Measurements from ENCODE around the gene INHBB.
A peak's percentile ranks its signal among the peaks of the same experiment; 100 is the strongest.

Gene INHBB

GRCh38 chr2:120343433-120344105 lies 2.4 kb upstream of the INHBB start:
- DNase-seq, result peak; percentile 33

DNA sequence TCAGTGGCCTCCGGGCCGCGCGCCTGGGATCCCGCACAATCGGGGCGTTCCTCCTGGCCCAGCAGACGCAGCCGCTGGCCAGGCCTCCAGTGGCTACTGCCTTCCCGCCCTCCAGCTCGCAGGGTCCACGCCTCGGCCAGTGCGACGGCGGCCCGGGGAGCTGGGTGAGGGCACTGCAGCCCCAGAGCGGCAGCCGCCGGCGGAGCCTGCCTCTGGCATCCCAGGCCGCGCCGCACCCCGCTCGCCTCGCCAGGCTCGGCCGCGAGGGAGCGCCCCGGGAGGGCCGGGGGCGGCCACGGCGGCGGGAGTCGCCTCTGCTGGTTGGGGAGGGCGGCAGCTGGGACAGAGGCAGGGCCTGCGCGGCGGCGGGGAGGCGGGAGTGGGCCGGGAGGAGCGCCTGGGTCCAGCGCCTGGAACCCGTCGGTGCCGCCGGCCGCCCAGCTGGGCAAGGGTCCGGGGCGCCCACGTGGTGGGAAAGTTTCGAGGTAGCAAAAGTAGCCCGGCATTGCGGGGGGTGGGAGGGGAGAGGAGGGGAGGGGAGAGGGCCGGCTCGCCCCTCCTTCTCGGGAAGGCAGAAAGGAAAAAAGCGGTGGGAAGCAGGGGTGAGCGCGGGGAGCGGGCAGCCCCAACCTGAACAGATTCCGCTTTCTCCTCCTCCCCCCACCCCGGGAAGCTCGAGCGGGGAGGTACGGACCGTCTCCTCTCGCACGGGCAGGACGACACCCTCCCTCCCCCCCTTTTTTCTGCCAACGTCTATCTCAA lies 1.5 kb upstream of the INHBB start:
- DNase-seq, result no peak

DNA sequence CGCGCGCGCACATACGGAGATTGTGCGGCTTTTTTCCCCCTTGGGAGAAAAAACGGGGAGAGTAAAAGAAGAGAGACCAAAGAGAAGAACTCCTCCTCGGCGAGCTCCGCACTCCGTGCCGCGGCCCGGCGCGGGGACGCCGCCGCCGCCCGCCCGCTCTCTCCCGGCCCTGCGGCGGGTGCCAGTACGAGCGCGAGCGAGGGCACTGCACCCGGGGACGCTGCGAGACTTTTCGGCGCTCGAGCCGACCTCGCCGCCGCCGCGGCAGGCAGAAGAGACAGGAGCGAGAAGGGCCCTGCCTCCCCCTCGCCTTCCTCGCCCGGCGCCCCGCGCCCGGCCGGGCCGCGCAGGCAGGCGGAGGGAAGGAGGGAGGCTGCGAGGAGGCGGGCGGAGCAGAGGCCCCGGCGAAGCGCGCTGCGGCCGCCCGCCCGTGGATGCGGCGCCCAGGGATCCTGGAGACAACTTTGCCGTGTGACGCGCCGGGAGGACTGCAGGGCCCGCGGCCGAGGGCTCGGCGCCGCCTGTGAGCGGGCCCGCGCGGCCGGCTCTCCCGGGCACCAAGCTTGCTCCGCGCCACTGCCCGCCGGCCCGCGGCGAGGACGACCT lies 857 bp upstream of the INHBB start:
- DNase-seq, result no peak

DNA sequence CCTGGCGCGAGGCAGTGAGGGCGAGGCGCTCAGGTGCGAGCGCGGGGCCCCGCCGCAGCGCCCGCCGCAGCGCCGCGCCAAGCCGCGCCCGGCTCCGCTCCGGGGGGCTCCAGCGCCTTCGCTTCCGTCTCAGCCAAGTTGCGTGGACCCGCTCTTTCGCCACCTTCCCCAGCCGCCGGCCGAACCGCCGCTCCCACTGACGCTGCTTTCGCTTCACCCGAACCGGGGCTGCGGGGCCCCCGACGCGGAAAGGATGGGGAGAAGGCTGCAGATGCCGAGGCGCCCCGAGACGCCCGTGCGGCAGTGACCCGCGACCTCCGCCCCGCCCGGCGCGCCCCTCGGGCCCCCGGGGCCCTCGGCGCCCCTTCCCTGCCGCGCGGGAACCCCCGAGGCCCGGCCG lies 328 bp upstream of the INHBB start:
- DNase-seq, result no peak

DNA sequence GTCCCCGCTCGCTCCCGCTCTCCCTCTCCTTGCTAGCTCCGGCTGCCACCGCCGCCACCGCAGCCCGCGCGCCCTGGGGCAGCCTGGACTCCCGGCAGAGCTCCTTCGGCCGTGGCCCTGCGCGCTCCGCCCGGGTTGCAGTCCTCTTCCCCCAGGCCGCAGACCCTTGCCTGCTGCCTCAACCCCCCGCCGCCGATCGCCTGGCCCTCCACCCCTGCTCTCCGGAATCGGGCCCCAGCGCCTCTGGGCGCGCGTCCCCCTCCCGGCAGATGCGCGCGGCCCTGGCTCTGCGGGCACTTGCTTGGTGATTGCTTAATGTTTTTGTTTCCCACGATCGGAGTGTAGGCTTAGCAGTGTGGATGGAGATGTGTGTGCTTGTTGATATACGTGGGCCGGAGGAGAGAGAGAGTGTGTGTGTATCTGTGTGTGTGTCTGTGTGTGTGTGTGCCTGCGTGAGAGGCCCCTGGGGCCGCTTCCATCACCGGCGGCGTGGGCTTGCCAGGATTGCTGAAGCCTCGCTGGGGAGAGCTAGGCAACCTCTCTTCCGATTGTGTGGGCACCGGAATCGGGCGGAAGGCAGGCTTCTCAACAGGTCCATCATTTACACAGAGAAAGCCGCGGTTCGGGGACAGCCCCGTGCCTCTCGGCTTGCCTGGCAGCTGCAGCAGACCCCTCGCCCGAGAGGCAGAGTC lies 877 bp downstream of the INHBB start:
- DNase-seq, result no peak

GRCh38 chr2:120347396-120348060 lies 1.6 kb downstream of the INHBB start:
- DNase-seq, result no peak

DNA sequence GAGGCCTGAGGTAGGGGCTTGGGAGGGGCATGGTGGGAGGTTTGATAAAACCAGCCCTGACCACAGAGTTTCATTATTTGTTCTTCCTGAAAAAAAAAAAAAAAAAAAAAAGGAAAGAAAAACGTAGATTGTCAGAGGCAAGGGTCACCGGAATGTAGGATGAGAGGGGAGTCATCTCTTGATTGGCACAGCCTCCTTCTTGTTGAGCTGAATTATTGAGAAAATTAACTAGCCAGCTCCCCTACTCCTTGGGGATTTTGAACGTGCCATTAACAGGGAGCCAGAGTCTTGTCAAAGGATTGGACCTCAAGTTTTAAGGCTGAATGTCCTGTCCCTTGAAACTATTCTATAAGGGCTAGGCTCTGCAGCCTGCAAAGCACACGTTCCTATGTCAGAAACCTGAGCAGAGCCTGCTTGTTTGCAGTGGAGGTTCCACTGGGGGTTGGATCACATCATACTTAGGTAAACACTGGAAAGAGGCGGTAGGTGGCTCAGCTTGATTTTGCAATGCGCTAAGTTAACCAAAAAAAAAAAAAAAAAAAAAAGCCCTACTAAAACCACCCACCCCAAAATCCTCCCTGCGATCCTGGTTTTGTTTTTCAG lies 2.3 kb downstream of the INHBB start:
- DNase-seq, result no peak

DNA sequence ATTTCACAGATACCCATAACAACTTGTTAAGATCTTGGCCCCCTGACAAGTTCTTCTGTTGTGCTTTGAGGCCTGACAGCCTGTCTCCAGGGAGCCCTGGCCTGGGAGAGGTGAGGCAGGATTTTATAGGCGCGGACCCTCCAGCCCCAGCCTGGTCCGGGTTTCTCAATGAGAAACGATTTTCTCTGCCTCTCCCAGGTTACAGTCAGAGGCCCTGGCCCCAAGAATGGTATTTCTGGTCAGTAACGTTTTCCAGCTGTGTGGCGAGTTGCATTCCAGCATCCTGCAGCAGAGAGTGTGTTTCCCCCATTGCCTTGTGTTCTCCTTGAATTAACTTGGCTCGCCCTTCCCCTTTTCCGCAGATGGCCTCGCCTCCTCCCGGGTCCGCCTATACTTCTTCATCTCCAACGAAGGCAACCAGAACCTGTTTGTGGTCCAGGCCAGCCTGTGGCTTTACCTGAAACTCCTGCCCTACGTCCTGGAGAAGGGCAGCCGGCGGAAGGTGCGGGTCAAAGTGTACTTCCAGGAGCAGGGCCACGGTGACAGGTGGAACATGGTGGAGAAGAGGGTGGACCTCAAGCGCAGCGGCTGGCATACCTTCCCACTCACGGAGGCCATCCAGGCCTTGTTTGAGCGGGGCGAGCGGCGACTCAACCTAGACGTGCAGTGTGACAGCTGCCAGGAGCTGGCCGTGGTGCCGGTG lies 3.0 kb downstream of the INHBB start:
- DNase-seq, result no peak

GRCh38 chr2:120349440-120349921 lies 3.5 kb downstream of the INHBB start:
- DNase-seq, result no peak

- DNase-seq, result no peak
Measured at GRCh38 chr2:120350080-120350479, 4.1 kb downstream of the INHBB start.

DNA sequence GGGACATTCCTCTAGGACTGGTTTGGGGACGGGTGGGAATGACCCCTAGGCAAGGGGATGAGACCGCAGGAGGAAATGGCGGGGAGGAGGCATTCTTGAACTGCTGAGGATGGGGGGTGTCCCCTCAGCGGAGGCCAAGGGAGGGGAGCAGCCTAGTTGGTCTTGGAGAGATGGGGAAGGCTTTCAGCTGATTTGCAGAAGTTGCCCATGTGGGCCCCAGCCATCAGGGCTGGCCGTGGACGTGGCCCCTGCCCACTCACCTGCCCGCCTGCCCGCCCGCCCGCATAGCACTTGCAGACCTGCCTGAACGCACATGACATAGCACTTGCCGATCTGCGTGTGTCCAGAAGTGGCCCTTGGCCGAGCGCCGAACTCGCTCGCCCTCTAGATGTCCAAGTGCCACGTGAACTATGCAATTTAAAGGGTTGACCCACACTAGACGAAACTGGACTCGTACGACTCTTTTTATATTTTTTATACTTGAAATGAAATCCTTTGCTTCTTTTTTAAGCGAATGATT lies 4.9 kb downstream of the INHBB start:
- no peak for DNase-seq

DNA sequence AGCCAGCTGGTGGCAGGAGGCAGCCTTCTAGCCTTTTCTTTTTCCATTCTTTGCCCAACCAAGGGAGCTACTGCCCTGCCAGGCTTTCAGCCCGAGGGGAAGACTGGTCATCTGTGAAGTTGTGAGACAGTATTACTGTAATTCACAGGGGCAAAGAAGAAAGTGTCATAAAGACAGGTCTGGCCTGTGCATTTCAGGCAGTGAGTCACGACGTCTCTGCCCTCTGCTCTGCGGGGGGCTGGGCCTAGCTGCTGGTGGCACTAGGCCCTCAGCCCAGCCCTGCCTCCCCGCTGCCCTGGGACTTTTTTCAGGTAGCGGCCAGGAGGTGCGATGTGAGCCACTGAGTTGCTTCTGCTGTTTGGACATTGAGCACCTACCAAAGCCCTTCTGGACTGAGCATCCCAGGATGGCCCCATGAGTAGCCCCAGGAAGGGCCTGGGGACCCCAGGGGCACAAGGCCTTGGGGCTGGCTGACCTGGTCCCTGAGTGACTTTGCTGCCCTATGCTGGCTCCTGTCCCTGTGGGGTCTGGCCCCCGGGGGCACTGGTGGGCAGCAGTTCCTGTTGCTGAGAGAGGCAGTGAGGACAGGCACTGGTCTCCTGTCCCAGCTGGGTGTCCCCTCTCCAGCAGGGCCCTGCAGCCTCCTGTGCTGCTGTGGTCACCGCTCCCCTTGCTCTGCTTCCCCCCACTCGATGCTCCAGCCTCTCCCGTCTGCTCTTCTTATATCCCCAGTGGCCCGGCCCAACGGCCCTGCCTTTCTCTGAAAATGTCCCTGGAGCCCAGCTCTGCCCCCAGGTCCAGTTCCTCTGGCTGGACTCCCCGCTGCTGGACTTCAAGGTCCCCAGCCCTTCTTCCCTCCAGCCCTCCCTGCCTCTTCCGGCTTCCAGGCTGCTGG lies 7.0 kb downstream of the INHBB start:
- no peak for DNase-seq

DNA sequence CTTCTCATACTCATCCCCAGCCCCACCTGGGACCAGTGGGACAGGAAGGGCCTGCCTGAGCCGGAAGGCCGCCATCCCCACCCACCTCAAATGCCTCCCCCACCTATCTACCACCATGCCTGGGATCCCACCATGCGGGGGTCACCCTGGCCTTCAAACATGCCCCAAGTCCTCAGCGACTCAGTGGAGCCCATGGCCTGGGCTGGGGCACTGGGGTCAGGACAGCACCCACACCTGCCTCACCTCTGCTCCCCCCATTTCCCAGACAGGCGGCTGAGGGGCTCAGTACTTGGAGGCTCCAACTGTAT lies 7.6 kb downstream of the INHBB start:
- DNase-seq, result no peak

DNA sequence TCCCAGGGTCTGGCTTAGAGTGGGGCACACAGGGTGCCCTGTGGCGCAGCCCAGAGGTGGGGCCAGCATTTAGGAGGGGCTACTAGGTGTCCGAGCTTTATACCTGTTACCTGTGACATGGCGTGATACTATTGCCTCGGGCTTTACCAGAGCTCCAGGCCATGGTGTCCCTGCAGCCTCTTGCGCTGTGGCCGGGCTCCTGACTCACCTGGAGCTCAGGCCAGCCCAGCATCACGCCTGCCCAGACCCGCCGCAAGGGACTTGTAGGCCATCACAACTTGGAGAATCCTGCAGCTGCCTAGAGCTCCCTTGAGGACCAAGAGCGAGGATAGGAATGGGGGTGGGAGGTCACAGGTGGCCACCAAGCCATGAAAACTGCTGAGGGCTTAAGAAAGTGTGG lies 8.0 kb downstream of the INHBB start:
- DNase-seq, result no peak

DNA sequence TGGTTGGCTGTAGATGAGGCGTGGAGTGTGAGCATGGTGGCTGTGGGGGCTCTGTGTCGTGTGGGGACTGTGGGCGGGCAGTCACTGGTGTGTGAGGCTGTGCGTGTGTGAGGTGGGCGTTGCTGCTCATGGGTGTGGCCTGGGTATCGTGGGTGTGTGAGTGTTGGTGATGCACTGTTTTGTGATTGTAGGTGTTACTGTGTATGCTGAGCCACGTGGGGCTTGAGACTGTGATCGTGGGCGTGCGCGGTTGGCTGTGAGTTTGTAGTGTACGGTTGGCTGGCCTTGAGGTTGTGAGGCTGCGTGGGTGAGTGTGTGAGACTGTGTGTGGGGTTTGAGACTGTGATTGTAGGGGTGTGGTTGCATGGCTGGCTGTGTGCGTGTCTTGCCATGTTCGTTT lies 8.5 kb downstream of the INHBB start:
- no peak for DNase-seq

DNA sequence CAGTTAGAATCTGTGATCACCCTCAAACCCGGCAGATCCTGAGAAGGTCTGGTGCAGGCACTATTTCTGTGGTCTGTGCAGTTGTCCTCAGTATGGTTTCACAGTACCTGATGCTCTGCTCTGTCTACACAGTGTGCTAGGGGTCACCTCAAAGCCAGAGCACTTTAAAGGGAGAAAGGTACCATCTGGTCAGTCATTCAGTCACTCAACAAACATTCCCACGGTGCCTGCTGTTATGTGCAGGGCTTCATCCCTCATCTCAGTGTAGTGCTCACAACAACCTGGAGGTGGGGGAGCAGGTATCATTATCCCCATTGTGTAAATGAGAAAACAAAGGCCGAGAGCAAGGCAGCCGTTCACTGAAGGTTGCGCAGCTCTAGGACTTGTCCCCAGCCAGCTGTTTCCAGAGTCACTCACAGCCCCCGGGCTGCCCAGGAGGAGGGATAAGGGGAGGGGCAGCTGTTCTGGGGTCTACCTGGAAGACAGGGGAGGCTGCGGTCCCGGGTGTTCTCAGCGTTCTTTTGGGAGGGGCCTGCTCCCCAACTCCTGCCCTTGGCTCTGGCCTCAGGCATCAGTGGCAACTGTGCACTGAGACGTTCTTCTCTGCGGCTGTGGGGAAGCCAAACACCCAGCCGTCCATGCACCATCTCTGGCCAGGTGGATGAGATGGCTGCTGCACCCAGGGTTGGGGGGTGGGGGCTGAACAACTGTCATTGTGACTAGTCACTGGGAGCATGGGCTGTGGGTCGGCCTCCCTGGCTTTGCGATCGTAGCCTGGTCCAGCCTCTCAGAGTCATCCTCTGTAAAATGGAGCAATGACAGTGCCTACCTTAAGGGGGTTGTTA lies 9.2 kb downstream of the INHBB start:
- no peak for DNase-seq

DNA sequence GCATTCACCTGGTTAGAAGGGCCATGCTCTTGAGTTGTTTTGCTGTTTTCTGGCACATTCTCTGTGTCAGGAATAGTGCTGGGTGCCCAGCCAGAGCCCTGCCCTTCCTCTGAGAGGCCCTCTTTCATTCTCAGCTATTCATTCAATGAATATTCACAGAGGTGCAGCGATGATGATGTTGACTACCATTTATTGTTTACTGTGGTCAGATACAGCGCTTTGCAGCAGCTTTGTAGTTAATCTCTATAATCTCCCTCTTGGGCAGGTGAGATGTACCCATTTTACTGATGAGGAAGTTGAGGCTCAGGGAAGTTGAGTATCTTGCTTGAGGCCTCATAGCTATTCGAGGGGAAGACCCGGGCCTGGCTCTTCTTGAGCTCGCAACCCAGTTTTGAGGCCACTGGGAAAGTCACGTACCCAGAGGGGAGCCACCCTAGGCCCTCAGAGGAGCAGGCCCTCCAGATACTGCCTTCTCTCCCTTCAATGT lies 9.9 kb downstream of the INHBB start:
- DNase-seq, result no peak

- DNase-seq, result no peak
Measured at GRCh38 chr2:120357768-120358167, 11.8 kb downstream of the INHBB start.

DNA sequence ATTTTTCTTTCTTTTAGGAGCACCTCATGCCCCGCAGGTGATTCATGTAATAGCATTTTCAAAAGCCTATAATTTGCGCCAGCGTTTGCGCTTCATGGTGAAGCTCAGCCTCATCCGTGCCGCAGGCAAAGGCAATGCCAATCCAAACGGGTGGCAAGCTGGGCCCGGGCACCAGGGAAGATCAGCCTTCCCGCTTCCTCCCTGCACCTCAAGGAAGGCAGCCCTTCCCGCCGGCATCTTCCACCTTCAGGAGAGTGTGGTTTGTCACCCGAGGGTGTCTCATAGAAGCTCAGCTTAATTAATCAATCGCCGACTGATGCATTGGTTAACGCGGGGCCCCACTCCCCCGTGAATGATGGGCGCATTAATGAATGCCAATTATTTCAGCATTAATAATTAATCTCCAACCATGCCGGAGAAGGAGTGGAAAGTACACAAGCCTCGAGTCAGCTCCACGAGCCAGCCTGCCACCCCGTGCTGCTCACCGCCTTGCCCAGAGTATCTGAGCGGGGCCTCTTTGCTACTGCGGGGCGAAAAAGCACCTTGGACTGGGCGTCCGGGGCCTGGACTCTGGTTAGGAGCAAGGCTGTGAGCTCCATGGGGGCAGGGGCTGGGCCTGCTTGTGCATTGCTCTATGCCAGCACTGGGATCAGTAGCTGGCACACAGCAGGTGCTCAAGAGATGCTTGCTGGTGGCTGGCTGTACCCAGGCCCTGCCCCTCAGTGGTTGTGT lies 13.0 kb downstream of the INHBB start:
- DNase-seq, result no peak

Data from T-helper 9 cell (primary cell).